Lower leg skin (tissue), 4 donors: ENCODE data around the gene TAF1B. TPM values are rescaled to one million over a fixed set of nuclear protein-coding genes. Genes with fewer than 3 reads are reported as not detected.
A peak's percentile ranks its signal among the peaks of the same experiment; 100 is the strongest.

ENCODE experiments used
- DNase-seq, 2 donors: peaks; one replicate each; pipeline ENCODE4 v3.0.0-alpha.2; 2019; ENCODE audit warnings: low spot score in 2 of 2
- H3K4me3 ChIP-seq: fragments of 200-600 bp; sonication (generic); 2 replicates; pipeline ENCODE4 v1.5.1; 2017; ENCODE audit warnings: mild to moderate bottlenecking, low read depth; ENCODE audit not compliant: poor library complexity, severe bottlenecking
- POLR2A ChIP-seq, 2 donors: fragments of 450-650 bp; IDR thresholded peaks; one replicate each; pipeline ENCODE4 v1.6.1; 2016 to 2017; ENCODE audit warnings: antibody characterized with exemption in 2 of 2, mild to moderate bottlenecking in 1 of 2, moderate library complexity in 1 of 2
- WGBS, 2 donors: methylation state at CpG; one replicate each; pipeline ENCODE4 v1.1.5; 2018; 5-methylcytosine and 5-hydroxymethylcytosine counted together
- intact Hi-C: fragments of 100-400 bp; cut with DNase I; formaldehyde crosslinking; loops from one replicate; pipeline ENCODE4 v1.15.0; 2023; ENCODE audit warnings: low total_unique reads
- total RNA-seq, 4 donors: library from RNA; depleted of rRNA; stranded (reverse); fragments of >200 nt; gene quantifications; one replicate each; pipeline ENCODE4 v1.1.0, GENCODE V29; 2016
- TF ChIP-seq, protein P1 (sequence below), 3 donors: fragments of 450-650 bp; IDR thresholded peaks; one replicate each; pipeline ENCODE4 v1.5.1; 2016; ENCODE audit warnings: antibody characterized with exemption in 3 of 3, mild to moderate bottlenecking in 3 of 3, moderate library complexity in 2 of 3

Gene TAF1B
- total RNA-seq, 4 donors from 2014 or later: 11.2 to 26.9 (median 20.1) TPM

DNA sequence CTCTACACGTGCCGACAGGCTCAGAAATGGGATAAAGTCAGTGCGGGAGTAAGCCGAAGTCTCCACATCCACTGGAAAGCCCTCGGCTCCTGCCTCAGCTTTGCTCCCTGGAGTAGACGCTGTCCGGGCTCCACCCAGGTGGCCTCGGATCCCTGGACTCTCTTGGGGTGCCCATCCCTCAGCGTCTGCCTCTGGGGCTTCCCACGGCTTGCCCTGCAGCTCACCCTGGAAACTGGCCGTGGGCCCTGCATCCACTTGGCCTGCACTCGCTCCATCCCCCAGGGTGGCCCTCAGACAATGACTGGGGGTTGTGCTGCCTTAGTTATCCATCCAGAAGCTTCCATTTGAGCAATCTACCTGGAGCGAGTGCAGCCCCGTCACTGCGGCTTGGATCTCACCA is 36.2 kb upstream of the TAF1B start:
- intact Hi-C loops: loop anchor here (10.0 kb wide), 1 partner anchor 238 kb away; the partner anchor contains the start of gene KLF11
- H3K4me3 ChIP-seq: no peak overlapping the region
- WGBS, 2 donors: 87 to 94% methylated on average over 14 to 15 of the region's 15 CpGs
- no peak for TF ChIP-seq POLR2A (IDR thresholded peaks at IDR 0.05)
- TF ChIP-seq, protein P1, sequence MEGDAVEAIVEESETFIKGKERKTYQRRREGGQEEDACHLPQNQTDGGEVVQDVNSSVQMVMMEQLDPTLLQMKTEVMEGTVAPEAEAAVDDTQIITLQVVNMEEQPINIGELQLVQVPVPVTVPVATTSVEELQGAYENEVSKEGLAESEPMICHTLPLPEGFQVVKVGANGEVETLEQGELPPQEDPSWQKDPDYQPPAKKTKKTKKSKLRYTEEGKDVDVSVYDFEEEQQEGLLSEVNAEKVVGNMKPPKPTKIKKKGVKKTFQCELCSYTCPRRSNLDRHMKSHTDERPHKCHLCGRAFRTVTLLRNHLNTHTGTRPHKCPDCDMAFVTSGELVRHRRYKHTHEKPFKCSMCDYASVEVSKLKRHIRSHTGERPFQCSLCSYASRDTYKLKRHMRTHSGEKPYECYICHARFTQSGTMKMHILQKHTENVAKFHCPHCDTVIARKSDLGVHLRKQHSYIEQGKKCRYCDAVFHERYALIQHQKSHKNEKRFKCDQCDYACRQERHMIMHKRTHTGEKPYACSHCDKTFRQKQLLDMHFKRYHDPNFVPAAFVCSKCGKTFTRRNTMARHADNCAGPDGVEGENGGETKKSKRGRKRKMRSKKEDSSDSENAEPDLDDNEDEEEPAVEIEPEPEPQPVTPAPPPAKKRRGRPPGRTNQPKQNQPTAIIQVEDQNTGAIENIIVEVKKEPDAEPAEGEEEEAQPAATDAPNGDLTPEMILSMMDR (IDR thresholded peaks at IDR 0.05): no peak
- peak in 1 of 2 donors; percentile 78 for DNase-seq

DNA sequence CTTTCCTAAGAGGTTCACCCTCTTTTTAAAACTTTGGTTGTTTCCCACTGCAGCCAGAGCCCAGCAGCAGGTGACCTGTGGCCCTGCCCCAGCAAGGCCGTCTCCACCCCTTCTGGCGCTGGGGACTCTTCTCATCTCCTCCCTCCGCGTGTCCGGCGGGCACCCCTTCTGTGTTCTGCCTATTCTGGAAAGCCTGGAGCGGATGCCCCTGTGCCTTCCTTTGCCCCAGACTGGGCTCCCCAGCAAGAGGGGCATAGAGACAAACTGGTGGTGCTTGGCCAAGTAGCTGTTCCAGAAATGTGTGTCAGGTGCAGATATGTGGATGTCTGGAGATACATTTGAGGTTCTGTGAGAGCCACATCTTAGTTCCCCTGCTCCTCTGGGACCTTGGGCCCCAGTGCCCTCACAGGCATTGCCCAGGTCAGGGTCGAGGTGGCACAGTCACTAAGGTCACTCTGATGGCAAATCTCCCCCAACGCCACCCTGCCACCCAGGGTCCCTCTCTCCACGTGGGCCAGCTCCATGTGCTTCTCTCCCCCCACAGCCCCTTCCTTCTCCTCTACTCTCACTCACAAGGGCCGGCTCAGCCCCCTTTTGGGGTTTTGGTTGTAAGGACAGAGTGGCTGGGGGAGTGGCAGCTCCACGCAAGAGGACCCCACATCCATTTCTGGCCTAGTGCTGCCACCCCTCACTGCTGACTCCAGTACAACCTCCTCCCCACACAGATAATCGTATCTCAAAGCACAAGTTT is 35.5 kb upstream of the TAF1B start:
- no peak overlapping the region for H3K4me3 ChIP-seq
- intact Hi-C loops: loop anchor here (10.0 kb wide), 1 partner anchor 237 kb away; the partner anchor contains the start of gene KLF11
- 97 to 98% methylated on average over 13 of the region's 13 CpGs for WGBS, 2 donors
- peak in 1 of 2 donors; percentile 84 for DNase-seq
- TF ChIP-seq POLR2A (IDR thresholded peaks at IDR 0.05): no peak
- TF ChIP-seq, protein P1 (IDR thresholded peaks at IDR 0.05): no peak

DNA sequence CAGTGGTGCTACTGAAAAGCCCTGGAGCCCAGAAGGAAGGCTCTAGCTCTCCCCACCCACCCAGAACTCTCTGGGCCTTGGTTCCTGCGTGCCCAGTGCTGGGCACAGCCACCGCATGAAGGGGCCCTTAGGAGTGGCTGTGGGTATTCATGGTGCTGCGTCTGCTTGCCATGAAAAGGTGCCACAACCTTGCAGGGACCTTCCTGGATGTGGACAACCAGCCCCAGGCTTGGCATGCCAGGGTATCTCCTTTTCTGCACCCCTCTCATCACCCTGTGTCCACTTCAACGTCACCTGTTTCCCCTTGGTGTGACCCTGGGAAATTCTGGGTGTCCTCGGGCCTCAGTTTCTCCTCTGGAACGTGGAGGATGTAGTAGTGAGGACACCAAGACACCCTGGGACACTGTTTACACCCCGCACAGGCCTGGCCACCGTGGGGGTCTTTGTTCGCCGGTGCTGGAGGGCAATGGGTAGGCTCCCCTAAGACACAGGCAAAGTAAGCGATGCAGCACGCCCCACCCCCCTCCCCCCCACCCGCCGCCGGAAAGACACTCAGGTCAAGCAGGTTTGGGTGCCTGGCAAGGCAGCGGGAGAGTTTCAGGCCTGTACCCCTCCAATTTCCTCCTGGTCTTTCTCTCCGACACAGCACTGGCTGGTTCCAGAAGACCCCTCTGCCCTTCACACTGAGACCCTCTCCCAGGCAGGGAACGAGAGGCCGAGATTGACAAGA is 34.8 kb upstream of the TAF1B start:
- intact Hi-C loops: loop anchor here (10.0 kb wide), 1 partner anchor 236 kb away; the partner anchor contains the start of gene KLF11
- DNase-seq: peak in 1 of 2 donors; percentile 76

DNA sequence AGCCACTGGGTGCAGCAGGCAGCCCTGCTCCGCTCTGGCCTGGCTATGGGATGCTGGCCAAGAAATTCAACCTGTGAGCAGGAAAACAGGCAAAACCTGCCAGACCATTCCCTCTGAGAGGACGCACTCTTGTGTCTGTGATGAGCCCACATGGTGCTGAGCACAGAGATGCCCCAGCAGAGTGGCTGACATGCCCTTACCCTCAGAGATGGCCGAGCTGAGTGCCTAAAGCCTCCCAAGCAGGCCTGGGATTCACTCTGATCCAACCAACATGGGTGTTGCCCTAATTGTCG is 34.3 kb upstream of the TAF1B start:
- intact Hi-C loops: loop anchor here (10.0 kb wide), 1 partner anchor 236 kb away; the partner anchor contains the start of gene KLF11
- WGBS, 2 donors: 38 to 52% methylated on average over 3 to 4 of the region's 4 CpGs
- TF ChIP-seq, protein P1 (IDR thresholded peaks at IDR 0.05): no peak
- TF ChIP-seq POLR2A (IDR thresholded peaks at IDR 0.05): no peak
- H3K4me3 ChIP-seq: no peak overlapping the region
- DNase-seq: peak in 1 of 2 donors; percentile 87

More for the DNA sequence above, 34.8 kb upstream of the TAF1B start:
- no peak overlapping the region for H3K4me3 ChIP-seq
- no peak for TF ChIP-seq POLR2A (IDR thresholded peaks at IDR 0.05)
- TF ChIP-seq, protein P1 (IDR thresholded peaks at IDR 0.05): no peak
- 72 to 78% methylated on average over 19 of the region's 19 CpGs for WGBS, 2 donors

DNA sequence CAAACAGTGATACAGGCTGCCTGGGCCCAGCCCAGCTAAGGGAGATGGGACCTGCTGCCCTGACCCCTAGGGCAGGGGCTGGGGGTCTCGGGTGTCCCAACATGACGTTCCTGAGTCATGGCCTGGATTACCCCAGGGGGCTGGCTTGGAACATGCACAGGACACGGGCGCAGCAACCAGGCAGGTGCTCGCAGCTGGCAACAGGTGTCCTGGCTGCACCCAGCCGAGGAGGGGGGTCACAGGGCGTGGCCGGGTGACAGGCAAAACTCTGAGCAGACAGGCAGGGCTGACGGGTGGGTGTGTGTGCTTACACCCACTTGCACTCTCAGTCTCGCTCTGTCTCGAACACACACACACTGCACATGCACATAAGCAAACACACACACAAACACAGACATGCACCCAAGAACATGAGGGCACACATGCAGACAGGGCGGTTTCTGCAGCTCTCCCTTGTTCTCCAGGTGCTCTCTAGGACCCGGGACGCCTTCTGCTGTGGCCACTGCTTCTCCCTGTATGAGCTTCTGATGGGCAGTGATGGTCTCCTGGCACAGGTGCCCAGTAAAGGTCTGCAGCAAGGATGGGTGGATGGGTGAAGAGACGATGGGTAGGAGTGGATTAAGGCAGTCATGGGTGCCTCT is 33.7 kb upstream of the TAF1B start:
- TF ChIP-seq POLR2A (IDR thresholded peaks at IDR 0.05): no peak
- TF ChIP-seq, protein P1 (IDR thresholded peaks at IDR 0.05): no peak
- 51 to 61% methylated on average over 11 to 15 of the region's 15 CpGs for WGBS, 2 donors
- intact Hi-C loops: loop anchor here (10.0 kb wide), 1 partner anchor 235 kb away; the partner anchor contains the start of gene KLF11
- peak in 1 of 2 donors; percentile 86 for DNase-seq
- no peak overlapping the region for H3K4me3 ChIP-seq
